Middle frontal gyrus (tissue), 1 donor: ENCODE results near the gene TBX3.
"Not testable (repeated sequence)": the region's sequence is repeated elsewhere in the genome, so short reads cannot be mapped to it uniquely, and the experiment has no call there.

ENCODE experiments used
- DNase-seq: peaks from one replicate; pipeline ENCODE4 v3.0.0-alpha.2; 2015; ENCODE audit warnings: low spot score; ENCODE audit errors: extremely low spot score

TBX3 gene

DNA sequence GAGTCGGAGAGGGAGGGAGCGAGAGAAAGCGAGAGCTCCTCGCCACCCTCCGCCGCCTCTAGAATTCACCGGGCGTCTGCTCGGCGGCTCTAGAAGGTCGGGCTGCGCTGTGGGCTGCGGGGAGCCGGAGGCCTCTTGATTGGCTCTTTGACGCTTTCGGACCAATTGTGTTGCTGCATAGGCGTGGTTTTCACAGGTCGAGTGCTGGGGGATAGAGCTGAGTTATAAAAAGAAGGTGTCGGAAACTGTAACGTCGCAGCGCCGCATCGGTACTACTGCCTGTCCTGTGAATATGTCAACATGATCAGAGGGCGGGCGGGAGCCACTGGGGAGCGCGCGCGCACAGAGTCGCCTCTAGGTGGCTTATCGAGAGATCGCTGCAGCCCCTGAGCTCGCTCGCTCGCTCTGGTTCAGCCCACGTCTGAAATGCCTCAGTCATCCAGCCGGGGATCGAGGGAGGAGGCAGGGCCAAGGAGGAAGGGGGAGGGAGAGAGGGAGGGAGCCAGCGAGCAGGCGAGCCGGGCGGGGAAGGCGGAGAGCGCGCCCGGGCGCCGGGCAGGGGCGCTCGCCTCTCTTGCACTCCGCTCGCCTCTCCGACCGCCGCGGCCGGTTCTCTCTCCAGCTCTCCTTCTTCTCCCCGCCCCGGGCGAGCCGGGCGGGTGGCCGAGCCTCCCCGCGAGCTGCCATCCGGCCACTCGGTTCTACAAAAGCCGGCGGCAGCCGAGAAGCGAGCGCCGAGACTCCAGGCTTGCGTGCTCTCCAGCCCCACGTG is at the start of gene TBX3:
Gene TBX3 (minus strand): TSS at position 78 of the 772 bp plus-strand sequence. CDS start 975 bp downstream, outside the sequence.
- peak; percentile 10 for DNase-seq

- no peak for DNase-seq
These were observed 48.6 kb upstream of the TBX3 start for GRCh38 chr12:114732426-114733030.

- no peak for DNase-seq
These were observed 45.8 kb upstream of the TBX3 start for GRCh38 chr12:114729731-114730130.

- no peak for DNase-seq
These were observed 42.2 kb upstream of the TBX3 start for GRCh38 chr12:114726092-114726710.

DNA sequence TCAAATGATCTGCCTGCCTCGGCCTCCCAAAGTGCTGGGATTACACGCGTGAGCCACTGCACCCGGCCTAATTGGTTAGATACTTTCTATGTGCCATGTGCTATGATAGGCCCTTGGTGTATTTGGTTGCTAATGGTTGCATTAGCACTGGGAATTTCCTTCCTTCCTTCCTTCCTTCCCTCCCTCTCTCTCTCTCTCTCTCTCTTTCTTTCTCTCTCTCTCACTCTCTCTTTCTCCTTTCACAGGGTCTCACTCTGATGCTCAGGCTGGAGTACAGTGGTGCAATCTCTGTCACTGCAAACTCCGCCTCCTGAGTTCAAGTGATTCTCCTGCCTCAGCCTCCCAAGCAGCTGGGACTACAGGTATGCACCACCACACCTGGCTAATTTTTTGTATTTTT is 38.2 kb upstream of the TBX3 start:
- not testable (repeated sequence) for DNase-seq

DNA sequence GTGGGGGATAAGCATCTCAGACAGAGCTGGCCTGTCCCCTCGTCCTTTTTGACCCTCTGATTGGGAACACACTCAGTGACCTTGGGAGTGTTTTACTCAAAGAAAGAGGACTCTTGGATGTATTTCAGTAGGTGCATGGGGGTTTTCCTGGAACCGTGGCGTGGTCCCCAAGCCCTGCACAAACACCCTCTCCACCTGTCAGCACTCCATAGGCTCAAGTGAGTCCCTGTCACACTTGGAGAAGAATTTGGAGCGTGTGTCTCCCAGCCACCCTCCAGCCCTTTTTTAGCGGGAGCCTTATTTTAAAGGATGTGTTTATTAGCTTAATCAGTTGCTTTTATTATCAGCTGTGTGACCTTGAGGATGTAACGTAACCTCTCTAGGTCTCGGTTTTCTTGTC is 37.3 kb upstream of the TBX3 start:
- DNase-seq: no peak

DNA sequence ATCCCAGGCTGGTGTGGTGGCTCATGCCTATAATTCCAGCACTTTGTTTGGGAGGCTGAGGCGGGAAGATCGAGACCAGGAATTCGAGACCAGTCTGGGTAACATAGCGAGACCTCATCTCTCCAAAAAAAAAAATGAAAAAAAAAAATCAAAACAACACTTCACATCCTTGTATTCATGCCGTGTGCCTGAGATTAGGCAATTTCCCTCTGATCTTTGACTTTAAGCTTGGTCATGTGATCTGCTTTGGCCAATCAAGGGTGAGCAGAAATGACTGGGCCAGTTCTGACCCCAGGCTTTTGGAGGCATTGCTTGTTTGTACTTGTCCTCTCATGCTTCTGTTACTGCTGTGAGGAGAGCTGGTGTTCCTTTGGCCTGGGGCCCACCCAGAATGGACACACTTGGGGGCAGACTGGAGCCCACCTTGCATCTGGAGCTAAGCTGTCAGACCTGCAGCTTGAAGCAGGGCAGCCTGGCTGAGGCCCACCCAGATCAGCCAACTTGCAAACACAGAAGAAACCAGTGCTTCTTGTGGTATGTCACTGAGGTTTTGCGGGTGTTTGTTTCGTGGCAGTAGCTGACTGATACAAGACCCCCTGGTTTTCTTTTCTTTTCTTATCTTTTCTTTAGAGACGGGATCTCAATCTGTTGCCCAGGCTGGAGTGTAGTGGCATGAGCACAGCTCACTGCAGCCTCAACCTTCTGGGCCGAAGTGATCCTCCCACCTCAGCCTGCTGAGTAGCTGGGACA is 29.7 kb upstream of the TBX3 start:
- no peak for DNase-seq

- DNase-seq: no peak
These were observed 27.7 kb upstream of the TBX3 start for GRCh38 chr12:114711689-114712152.

GRCh38 chr12:114710151-114710550 is 26.2 kb upstream of the TBX3 start:
- DNase-seq: no peak

DNA sequence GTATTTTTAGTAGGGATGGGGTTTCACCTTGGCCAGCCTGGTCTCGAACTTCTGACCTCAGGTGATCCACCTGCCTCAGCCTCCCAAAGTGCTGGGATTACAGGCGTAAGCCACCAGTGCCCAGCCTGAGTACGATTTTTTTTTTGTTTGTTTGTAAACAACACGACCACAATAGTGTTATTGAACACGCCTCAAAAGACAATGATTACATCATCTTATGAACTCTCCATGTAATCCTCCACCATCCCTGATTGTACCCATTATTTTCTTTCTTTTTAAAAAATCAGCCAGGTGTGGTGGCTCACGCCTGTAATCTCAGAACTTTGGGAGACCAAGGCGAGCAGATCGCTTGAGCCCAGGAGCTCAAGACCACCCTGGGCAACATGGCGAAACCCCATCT is 25.1 kb upstream of the TBX3 start:
- no peak for DNase-seq

DNA sequence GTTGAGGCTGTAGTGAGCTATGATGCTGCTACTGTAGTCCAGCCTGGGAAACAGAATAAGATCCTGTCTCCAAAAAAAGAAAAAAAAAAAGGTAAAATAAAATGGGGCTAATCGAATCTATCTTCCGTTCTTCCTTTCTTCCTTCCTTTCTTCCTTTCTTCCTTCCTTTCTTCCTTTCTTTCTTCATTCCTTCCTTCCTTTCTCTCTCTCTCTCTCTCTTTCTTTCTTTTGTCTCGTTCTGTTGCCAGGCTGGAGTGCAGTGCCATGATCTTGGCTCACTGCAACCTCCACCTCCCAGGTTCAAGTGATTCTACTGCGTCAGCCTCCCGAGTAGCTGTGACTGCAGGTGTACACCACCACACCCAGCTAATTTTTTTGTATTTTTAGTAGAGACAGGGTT is 24.6 kb upstream of the TBX3 start:
- DNase-seq: not testable (repeated sequence)

DNA sequence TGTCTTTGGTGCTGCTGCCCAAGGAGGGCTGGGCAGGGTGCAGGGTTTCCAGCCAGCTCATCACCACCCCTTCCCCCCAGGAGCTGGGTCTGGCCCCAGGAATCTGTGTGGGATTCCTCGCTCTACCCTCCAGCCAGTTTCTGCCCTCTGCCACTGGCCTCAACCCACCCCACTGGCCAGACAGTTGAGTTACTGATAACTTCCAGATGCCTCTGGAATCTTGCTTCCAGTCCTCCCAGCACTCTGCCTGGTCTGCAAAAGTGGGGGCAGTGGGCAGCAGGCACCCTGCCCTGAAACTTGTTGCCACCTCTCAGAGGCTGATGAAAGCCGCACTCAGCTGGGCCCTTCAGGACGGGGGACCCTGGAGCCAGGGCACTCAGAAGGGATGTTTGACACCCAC is 20.1 kb upstream of the TBX3 start:
- DNase-seq: no peak

- no peak for DNase-seq
These were observed 19.1 kb upstream of the TBX3 start for GRCh38 chr12:114703060-114703493.

DNA sequence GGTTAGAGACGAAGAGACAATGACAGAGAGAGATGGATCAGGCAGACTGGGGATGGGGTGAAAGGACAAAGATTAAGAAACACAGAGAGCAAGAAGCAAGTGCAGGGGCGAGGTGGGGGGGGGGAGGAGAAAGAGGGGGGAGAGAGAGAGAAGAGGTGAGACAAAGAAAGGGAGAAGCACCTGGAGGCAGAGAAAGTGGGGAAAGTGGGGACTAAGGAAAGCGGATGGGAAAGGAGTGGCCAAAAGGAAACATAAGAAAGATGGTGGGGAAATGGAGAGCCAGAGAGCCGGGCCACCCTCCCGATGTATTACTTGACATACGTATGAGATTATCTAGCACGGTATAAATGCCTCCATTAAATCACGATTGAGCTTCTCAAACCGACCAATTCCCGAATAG is 18.5 kb upstream of the TBX3 start:
- no peak for DNase-seq

- no peak for DNase-seq
These were observed 17.6 kb upstream of the TBX3 start for GRCh38 chr12:114701553-114701952.

DNA sequence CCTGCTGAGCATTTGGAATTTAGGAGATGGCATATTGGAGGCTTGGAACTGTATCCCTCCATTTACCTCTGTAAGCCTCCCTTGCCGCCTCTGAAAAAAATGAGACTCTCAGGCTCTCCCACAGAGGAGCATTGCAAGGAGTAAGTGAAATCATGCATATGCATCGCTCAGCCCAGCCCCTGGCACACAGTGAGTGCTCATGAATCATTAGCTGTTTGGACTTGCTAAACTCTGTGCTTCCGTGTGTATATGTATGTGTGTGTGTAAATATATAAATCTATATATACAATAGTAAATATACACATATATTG is 17.1 kb upstream of the TBX3 start:
- no peak for DNase-seq

GRCh38 chr12:114700392-114701103 is 16.6 kb upstream of the TBX3 start:
- no peak for DNase-seq

- DNase-seq: no peak
These were observed 14.7 kb upstream of the TBX3 start for GRCh38 chr12:114698566-114699163.

DNA sequence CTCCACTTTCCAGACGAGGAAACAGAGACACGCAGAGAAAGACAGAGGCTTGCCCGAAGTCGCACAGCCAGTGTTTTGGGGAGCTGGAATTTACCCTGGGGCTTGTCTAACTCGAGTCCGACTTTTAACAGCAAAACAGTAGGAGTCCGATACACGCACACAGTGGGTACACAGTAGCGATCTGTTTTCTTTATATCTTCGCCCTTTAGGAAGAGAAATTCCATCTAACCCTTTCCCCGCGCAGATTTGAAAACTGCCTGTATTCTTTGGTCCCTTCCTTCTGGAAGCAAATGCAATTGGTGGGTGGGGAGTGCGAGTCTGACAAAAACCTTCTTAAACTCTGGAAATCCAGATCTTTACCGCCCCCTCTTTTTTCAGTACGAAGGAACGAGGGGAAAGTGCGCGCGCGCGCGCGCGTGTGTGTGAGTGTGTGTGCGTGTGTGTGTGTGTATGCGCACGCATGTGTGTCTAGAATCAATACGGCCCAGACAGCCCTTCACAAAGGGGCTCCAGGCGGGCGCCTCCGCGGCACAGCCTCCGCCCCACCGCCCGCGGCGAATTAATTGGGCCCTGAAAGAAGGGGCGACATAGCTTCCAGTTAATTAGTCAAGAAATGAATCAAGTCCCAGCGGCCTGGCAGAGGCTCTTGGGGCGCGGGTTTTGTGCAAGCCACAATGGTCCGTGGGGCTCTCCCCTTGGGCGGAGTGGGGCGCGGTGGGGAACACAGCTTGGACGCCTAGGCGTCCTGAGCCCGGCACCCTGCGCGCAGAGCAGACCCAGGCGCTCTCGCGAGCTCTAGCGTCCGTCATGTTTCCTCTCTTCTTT is 14.0 kb upstream of the TBX3 start:
- DNase-seq: no peak

- no peak for DNase-seq
These were observed 13.3 kb upstream of the TBX3 start for GRCh38 chr12:114697243-114697716.
